HepG2 (cell line): ENCODE measurements around the gene VPS13D. TPM values are rescaled to one million over a fixed set of nuclear protein-coding genes. Genes with fewer than 3 reads are reported as not detected.

Source experiments
- ATAC-seq: fragments of 200-7000 bp; cut with Tn5 transposase; 3 replicates; pipeline ENCODE4 v1.9.1; 2020; ENCODE audit warnings: mild to moderate bottlenecking, moderate library complexity
- BruUV-seq: library from RNA; stranded (reverse); fragments of 400-500 nt; replicated peaks from 2 replicates; lab custom pipeline; 2021; lab: Mats Ljungman, UMichigan
- CTCF ChIA-PET: fragments of 300-600 bp; formaldehyde crosslinking; extraction: SDS; loops from one replicate; lab custom pipeline; 2021; ENCODE audit warnings: low total read pairs, inconsistent platforms, low intra/inter-chr PET ratio; lab: Yijun Ruan, JAX
- POLR2A ChIA-PET: fragments of 350-600 bp; sonication (Branson Sonifier 250); formaldehyde crosslinking; loops from one replicate; lab custom pipeline; 2020; ENCODE audit warnings: antibody characterized with exemption, inconsistent platforms; lab: Yijun Ruan, JAX
- DNase-seq: peaks from one replicate; pipeline ENCODE4 v3.0.0-alpha.2; 2015; ENCODE audit warnings: low spot score
- FAIRE-seq: peaks from 3 replicates; lab custom pipeline; 2011; peaks lifted over from hg19 to GRCh38; lab: Jason Lieb, UNC
- H2AFZ ChIP-seq: one replicate; pipeline ENCODE4 v1.6.1; 2011; ENCODE audit warnings: low read length, inconsistent platforms
- H3K27ac ChIP-seq: fragments of 300-600 bp; 3 replicates; pipeline ENCODE4 v1.8.0; 2011; ENCODE audit warnings: mixed run types, mild to moderate bottlenecking, mixed read lengths, low read length, inconsistent platforms; ENCODE audit not compliant: insufficient read depth; ENCODE audit errors: extremely low read length
- H3K27me3 ChIP-seq, 2 experiments: fragments of 200-600 bp in 1 of 2; 2 replicates in 1 of 2; 3 replicates in 1 of 2; pipeline versions ENCODE4 v1.6.0 to v1.8.0; 2011; ENCODE audit warnings: low read length in 2 of 2, mild to moderate bottlenecking in 2 of 2, moderate library complexity in 2 of 2, inconsistent platforms in 1 of 2; ENCODE audit not compliant: insufficient read depth in 2 of 2, control insufficient read depth in 1 of 2
- H3K36me3 ChIP-seq, 2 experiments: fragments of 200-600 bp in 1 of 2; replicated peaks in 1 of 2; 2 replicates in 1 of 2; 3 replicates in 1 of 2; pipeline versions ENCODE4 v1.5.1 to v1.8.0; 2011; ENCODE audit warnings: low read length in 2 of 2, inconsistent platforms in 1 of 2; ENCODE audit not compliant: insufficient read depth in 2 of 2, control insufficient read depth in 1 of 2
- H3K4me1 ChIP-seq: 2 replicates; pipeline ENCODE4 v1.5.1; 2012; ENCODE audit warnings: low read length, inconsistent platforms; ENCODE audit not compliant: insufficient read depth
- H3K4me2 ChIP-seq: 2 replicates; pipeline ENCODE4 v1.6.0; 2011; ENCODE audit warnings: low read depth, low read length, inconsistent platforms
- H3K4me3 ChIP-seq, 3 experiments: fragments of 200-600 bp in 1 of 3; sonication (generic), shearing (Covaris generic) in 1 of 3; replicated peaks in 1 of 3; 2 replicates each; pipeline ENCODE4 v1.5.1; 2011 to 2016; ENCODE audit warnings: low read length in 3 of 3, inconsistent platforms in 2 of 3, low read depth in 2 of 3, mild to moderate bottlenecking in 2 of 3, control low read depth in 1 of 3, mixed read lengths in 1 of 3; ENCODE audit not compliant: insufficient read depth in 1 of 3
- H3K79me2 ChIP-seq: one replicate; pipeline ENCODE4 v1.6.1; 2011; ENCODE audit warnings: low read length, inconsistent platforms; ENCODE audit not compliant: insufficient read depth
- H3K9ac ChIP-seq: 2 replicates; pipeline ENCODE4 v1.6.0; 2011; ENCODE audit warnings: mild to moderate bottlenecking, low read depth, low read length, inconsistent platforms; ENCODE audit not compliant: insufficient read depth
- H3K9me3 ChIP-seq: 2 replicates; pipeline ENCODE4 v1.5.1; 2012; ENCODE audit warnings: mild to moderate bottlenecking, low read length
- H4K20me1 ChIP-seq: 2 replicates; pipeline ENCODE4 v1.6.0; 2011; ENCODE audit warnings: inconsistent platforms, mild to moderate bottlenecking, low read length, moderate library complexity; ENCODE audit not compliant: insufficient read depth
- CREB1 ChIP-seq, 2 experiments: fragments of 450-650 bp in 1 of 2; IDR thresholded peaks; 2 replicates each; pipeline ENCODE4 v1.6.1; 2016 to 2017; ENCODE audit warnings: control low read depth in 1 of 2, mild to moderate bottlenecking in 1 of 2, missing compliant biosample characterization in 1 of 2, missing genetic modification characterization in 1 of 2
- HNRNPL ChIP-seq: fragments of 200-400 bp; formaldehyde crosslinking; IDR thresholded peaks from 2 replicates; pipeline ENCODE4 v1.6.1; 2017; ENCODE audit warnings: mild to moderate bottlenecking, low read depth, low read length
- IRF1 ChIP-seq: sonication (generic); formaldehyde crosslinking; IDR thresholded peaks from 2 replicates; pipeline ENCODE4 v1.4.0; 2020; ENCODE audit warnings: low read depth, mild to moderate bottlenecking, missing genetic modification reagents
- NFIB ChIP-seq: sonication (generic); formaldehyde crosslinking; IDR thresholded peaks from 2 replicates; pipeline ENCODE4 v1.9.0; 2021; ENCODE audit warnings: missing genetic modification reagents, mild to moderate bottlenecking, borderline replicate concordance
- PREB ChIP-seq: sonication (generic); formaldehyde crosslinking; IDR thresholded peaks from 2 replicates; pipeline ENCODE4 v1.4.0; 2020; ENCODE audit warnings: missing genetic modification reagents
- SIN3B ChIP-seq: fragments of 150-350 bp; IDR thresholded peaks from 2 replicates; pipeline ENCODE4 v1.6.1; 2014; ENCODE audit warnings: low read length
- SMC3 ChIP-seq: IDR thresholded peaks from 2 replicates; pipeline ENCODE4 v1.6.1; 2011; ENCODE audit warnings: low read length, improper control_type of control experiment
- STAT6 ChIP-seq: sonication (generic); formaldehyde crosslinking; IDR thresholded peaks from 2 replicates; pipeline ENCODE4 v1.4.0; 2020; ENCODE audit warnings: missing genetic modification reagents, mild to moderate bottlenecking, borderline replicate concordance
- TRAFD1 ChIP-seq: sonication (generic); formaldehyde crosslinking; IDR thresholded peaks from 2 replicates; pipeline ENCODE4 v1.5.1; 2020; ENCODE audit warnings: missing genetic modification reagents, mild to moderate bottlenecking, borderline replicate concordance
- ZBTB10 ChIP-seq: sonication (generic); formaldehyde crosslinking; IDR thresholded peaks from 2 replicates; pipeline ENCODE4 v1.4.0; 2020; ENCODE audit warnings: missing genetic modification reagents, borderline replicate concordance
- ZNF451 ChIP-seq: sonication (generic); formaldehyde crosslinking; IDR thresholded peaks from 2 replicates; pipeline ENCODE4 v1.5.0; 2020; ENCODE audit warnings: mild to moderate bottlenecking, missing genetic modification reagents
- ZNF543 ChIP-seq: sonication (generic); formaldehyde crosslinking; IDR thresholded peaks from 2 replicates; pipeline ENCODE4 v1.4.0; 2020; ENCODE audit warnings: mild to moderate bottlenecking, missing genetic modification reagents
- ZNF569 ChIP-seq: sonication (generic); formaldehyde crosslinking; IDR thresholded peaks from 2 replicates; pipeline ENCODE4 v1.5.0; 2020; ENCODE audit warnings: mild to moderate bottlenecking, missing genetic modification reagents, moderate library complexity, borderline replicate concordance
- ZNF670 ChIP-seq: sonication (generic); formaldehyde crosslinking; IDR thresholded peaks from 2 replicates; pipeline ENCODE4 v1.8.0; 2022; ENCODE audit warnings: mild to moderate bottlenecking, missing genetic modification reagents, borderline replicate concordance
- ZNF772 ChIP-seq: sonication (generic); formaldehyde crosslinking; IDR thresholded peaks from 2 replicates; pipeline ENCODE4 v1.5.0; 2020; ENCODE audit warnings: mild to moderate bottlenecking, missing genetic modification reagents
- WGBS: methylation state at CpG from one replicate; pipeline ENCODE4 v1.1.6; 2017; ENCODE audit warnings: low lambda C conversion rate; 5-methylcytosine and 5-hydroxymethylcytosine counted together
- in situ Hi-C: cut with HindIII; loops from 2 replicates; pipeline ENCODE4 v1.10.0; 2017; ENCODE audit warnings: low pct_unique_long_range_greater_than_20kb; ENCODE audit not compliant: extremely low pct_ligation_motif_present
- intact Hi-C: fragments of 100-400 bp; cut with micrococcal nuclease; formaldehyde crosslinking; loops from one replicate; pipeline ENCODE4 v1.10.0; 2022; ENCODE audit not compliant: unreplicated experiment
- polyA plus RNA-seq, 8 experiments: library from polyadenylated mRNA; depleted of rRNA in 3 of 8; stranded (reverse) in 7 of 8; unstranded in 1 of 8; fragments of >200 nt; fragmentation: Illumina TruSeq in 4 of 8; extraction: Trizol in 4 of 8; gene quantifications; 2 replicates each; pipeline versions ENCODE4 v1.2.1 to v1.2.3, GENCODE V29; 2011 to 2016; ENCODE audit warnings: low read depth in 4 of 8, missing spikeins in 1 of 8, mixed read lengths in 1 of 8; ENCODE audit not compliant: insufficient read depth in 1 of 8
- total RNA-seq, 5 experiments: library from RNA; depleted of rRNA; stranded (reverse); fragments of >200 nt; fragmentation: Illumina TruSeq; extraction: Trizol; gene quantifications; 2 replicates each; pipeline ENCODE4 v1.2.3, GENCODE V29; 2016; ENCODE audit warnings: low read depth in 1 of 5

VPS13D gene
- total and polyA plus RNA-seq, 2 of the 13 experiments (the other 11 are each of a cell fraction or from before 2014, with no cell fraction given) = 8.6 to 13.9 TPM

- Histone ChIP-seq H3K79me2 (no peaks in the 10 kb centered on the region), H4K20me1 (no peaks in the 10 kb centered on the region), H2AFZ (no peak overlapping the region), H3K27ac (no peak overlapping the region), H3K27me3 (no peaks in the 10 kb centered on the region), H3K4me2 (no peak overlapping the region), H3K4me3 (no peak overlapping the region), H3K36me3 (no peaks in the 10 kb centered on the region), H3K4me1 (peaks cover 47% of the 10 kb centered on the region), H3K9ac (no peak overlapping the region), H3K9me3 (no peaks in the 10 kb centered on the region)
- BruUV-seq = no TSS peak
- WGBS = 98% methylated on average over 12 of the region's 18 CpGs
- DNase-seq (no peak), ATAC-seq (no peak), FAIRE-seq (no peak)
- intact Hi-C loops (no loop called here), in situ Hi-C loops (no loop called here)
- ChIA-PET POLR2A (no interaction called here), CTCF (no interaction called here)
- TF ChIP-seq TRAFD1 (CRISPR knock-in tag) (no peak), PREB (CRISPR knock-in tag) (no peak), STAT6 (no peak), SIN3B (no peak), ZBTB10 (CRISPR knock-in tag) (no peak), CREB1 (IDR thresholded peaks at IDR 0.05) (no peak), CREB1 (CRISPR knock-in tag; IDR thresholded peaks at IDR 0.05) (no peak), ZNF772 (CRISPR knock-in tag) (no peak), NFIB (no peak), ZNF543 (no peak), SMC3 (no peak), ZNF670 (CRISPR knock-in tag) (no peak), ZNF451 (CRISPR knock-in tag) (no peak), ZNF569 (CRISPR knock-in tag) (no peak), IRF1 (no peak), HNRNPL (no peak)
Measured at GRCh38 chr1:12486401-12487005, 256.7 kb downstream of the VPS13D start.
